C4-2B (cell line): ENCODE data around the gene DGKD.

Source experiments
- H3K27ac ChIP-seq: fragments of 450-650 bp; 2 replicates; pipeline ENCODE4 v1.5.1; 2017
- ZFX ChIP-seq: fragments of 450-650 bp; IDR thresholded peaks from 2 replicates; pipeline ENCODE4 v1.6.1; 2017
- TF ChIP-seq, protein P1 (sequence below): fragments of 450-650 bp; conservative IDR thresholded peaks from 2 replicates; pipeline ENCODE4 v1.5.1; 2017; ENCODE audit warnings: mild to moderate bottlenecking

The DGKD gene

DNA sequence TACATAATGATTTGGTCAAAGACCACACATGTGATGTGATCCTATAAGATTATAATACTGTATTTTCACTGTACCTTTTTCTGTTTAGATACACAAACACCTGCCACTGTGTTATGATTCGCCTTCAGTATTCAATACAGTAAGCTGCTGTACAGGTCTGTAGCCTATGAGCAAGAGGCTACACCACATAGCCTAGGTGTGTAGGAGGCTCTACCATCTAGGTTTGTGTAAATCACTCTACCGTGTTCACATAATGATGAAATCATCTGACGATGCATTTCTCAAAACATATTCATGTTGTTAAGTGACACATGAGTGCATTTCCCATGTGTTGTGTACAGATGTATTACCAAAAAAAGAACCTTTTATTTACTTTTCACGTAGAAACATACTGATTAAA lies 137.8 kb downstream of the DGKD start:
- H3K27ac ChIP-seq, result no peak overlapping the region
- TF ChIP-seq, protein P1, sequence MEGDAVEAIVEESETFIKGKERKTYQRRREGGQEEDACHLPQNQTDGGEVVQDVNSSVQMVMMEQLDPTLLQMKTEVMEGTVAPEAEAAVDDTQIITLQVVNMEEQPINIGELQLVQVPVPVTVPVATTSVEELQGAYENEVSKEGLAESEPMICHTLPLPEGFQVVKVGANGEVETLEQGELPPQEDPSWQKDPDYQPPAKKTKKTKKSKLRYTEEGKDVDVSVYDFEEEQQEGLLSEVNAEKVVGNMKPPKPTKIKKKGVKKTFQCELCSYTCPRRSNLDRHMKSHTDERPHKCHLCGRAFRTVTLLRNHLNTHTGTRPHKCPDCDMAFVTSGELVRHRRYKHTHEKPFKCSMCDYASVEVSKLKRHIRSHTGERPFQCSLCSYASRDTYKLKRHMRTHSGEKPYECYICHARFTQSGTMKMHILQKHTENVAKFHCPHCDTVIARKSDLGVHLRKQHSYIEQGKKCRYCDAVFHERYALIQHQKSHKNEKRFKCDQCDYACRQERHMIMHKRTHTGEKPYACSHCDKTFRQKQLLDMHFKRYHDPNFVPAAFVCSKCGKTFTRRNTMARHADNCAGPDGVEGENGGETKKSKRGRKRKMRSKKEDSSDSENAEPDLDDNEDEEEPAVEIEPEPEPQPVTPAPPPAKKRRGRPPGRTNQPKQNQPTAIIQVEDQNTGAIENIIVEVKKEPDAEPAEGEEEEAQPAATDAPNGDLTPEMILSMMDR, result no peak
- TF ChIP-seq ZFX, result no peak

DNA sequence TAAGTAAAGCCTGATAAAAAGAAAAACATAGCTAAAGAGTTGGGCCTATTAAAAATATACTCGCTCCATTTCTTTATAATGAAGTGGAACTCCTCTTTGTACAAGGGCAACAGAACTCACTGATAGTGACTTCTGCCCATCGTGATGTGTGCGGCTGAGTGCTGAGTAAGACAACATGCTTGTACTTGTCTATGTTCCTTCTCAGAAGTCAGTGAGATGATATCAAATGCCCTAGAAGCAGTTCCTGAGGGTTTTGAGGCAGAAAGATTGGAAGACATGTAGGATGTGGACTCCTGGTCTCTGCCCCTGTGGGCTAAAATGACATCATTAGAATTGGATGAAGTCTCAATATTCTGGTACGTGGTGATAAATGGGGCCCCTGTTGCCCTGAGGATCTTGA lies 138.5 kb downstream of the DGKD start:
- TF ChIP-seq, protein P1, result no peak
- TF ChIP-seq ZFX, result no peak
- H3K27ac ChIP-seq, result no peak overlapping the region

DNA sequence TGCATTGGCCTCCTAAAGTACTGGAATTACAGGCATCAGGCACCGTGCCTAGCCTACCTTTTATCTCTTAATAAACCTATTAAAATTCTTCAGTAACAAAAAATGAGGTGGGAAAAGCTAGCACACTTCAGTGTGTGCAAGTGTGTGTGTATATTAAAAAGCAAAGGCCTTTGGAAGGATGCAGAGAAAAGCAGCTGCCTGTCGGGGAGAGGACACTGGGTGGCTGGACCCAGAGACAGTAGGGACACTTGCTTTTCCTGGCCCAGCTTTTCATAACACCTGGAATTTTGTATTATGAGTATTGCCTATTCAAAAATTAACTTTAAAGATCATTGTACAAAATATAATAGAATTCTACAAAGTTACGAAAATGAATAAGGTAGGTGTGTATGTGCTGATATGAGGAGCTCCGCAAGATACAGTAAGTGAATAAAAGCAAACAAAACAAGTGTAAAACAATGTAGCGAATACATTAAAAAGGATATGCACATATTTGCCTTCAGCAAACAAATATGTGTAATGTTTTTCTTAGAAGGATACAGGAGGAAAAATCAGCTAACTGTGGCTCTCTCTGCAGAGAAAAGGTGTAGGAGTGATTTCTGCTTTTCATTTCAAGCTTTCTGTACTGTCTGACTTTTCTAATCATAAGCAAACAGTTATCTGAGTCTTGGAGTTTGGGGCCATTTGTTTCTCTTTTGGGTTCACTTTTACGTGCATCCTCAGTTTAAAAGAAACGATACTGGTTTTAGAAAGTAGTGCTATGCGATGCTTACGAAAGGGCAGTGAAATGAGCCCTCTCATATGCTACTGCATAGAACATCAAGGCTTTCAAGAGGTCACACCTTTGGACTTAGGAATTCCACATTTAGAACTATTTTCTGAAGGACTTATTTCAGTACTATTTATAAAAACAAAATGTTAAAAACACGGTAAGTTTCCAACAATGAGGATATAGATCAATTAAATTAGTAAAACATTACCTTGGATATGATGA lies 141.5 kb downstream of the DGKD start:
- no peak for TF ChIP-seq ZFX
- TF ChIP-seq, protein P1, result no peak
- H3K27ac ChIP-seq, result no peak overlapping the region

DNA sequence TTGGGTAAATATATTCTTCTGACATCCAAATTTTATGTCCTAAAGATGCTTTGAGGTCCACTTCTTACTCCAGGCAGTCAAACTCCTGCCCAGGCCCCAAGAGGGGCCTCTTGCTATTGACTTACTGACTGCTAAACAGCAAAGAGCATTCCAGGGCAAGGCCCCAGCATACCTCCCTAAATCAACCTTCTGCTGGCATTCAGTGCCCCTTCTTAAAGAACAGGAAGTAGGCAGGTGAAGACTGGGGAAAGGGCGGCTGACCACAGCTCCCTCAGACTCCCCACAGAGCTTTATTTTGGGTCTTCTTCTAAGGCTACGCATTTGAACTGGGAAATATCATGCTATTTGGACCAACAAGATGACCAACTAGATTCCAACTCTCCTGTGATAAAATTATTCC lies 143.4 kb downstream of the DGKD start:
- no peak for TF ChIP-seq ZFX
- TF ChIP-seq, protein P1, result no peak
- no peak overlapping the region for H3K27ac ChIP-seq

DNA sequence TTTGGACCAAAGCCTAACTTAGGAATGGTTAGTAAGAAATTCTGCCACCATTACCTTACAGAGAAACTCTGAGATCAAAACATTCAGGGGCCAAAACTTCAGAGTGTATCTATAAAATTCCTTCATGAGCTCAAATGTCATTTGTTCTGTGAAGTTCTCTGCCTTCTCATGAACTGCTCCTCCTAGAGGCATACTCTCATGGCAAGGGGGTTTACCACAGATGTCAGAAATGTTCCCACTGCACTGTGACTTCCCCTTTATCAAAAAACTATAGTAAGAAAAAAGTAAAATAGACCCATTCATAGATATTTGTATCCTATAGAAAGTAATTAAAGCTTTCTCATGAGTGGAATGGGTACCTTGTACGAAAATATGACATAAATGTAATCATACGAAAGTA lies 143.8 kb downstream of the DGKD start:
- no peak for TF ChIP-seq ZFX
- TF ChIP-seq, protein P1, result no peak
- no peak overlapping the region for H3K27ac ChIP-seq

DNA sequence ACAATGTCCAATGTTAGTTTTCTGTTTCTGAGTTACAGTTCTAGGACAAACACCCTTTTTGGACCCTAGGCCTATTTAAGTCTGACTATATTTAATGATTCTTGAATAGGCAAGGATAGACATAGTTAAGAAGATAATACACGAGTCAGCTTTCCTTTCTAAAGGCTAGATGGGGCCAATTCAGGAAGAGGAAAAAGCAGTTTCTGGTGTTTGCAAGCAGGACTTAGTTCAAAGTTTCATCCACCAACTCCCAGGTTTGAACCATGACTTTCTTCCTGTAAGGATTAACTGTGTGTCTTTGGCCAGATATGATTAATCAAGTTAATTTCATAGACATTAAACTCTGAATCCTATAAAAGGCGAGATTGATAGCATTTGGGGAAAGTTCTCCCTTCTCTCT lies 145.6 kb downstream of the DGKD start:
- TF ChIP-seq, protein P1, result no peak
- TF ChIP-seq ZFX, result no peak
- no peak overlapping the region for H3K27ac ChIP-seq
